Stimulated activated CD8-positive, alpha-beta memory T cell treated with anti-CD3 and anti-CD28 coated beads, Interleukin-15, amount 100 ng/mL, for 1 hour (primary cell): Measurements from ENCODE around the gene MEIOB.

ENCODE experiments used
- DNase-seq: peaks from one replicate; pipeline ENCODE4 v3.0.0-alpha.2; 2020; ENCODE audit warnings: low read depth

Gene MEIOB

DNA sequence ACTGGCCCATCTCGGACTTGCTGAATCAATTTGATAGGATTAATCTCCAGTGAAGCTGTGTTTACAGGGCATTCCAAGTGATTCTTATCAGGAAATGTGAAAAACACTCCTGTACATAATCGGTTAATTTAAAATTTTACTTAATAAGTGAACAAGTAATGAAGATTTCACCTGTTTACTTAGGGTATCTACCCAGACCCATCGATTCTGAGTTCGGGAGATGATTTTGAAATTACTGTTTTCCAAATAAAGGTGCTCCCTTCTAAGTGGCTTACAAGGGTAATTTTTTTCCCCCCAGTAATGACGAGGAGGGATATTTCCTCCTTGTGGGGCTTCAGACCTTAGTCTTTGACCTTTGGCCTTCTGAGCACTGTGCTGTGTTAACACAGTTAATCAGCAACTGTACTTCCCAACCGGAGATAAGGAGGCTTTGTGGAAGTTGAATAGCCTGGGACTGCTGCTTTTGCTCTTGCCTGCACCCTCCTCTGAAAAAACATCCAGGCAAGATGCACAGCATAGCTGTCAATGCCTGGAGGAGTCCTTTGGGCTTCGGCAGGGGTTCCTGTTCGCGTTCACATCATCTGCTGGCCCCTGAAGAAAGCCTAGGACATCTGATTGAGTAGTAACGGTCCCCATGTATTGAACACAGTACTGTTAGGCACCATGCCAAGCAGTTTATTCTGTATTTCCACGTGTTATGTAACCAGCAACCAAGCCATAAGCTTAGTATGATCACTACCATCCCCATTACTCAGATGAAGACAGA, 43.1 kb downstream of the MEIOB start:
- no peak for DNase-seq

DNA sequence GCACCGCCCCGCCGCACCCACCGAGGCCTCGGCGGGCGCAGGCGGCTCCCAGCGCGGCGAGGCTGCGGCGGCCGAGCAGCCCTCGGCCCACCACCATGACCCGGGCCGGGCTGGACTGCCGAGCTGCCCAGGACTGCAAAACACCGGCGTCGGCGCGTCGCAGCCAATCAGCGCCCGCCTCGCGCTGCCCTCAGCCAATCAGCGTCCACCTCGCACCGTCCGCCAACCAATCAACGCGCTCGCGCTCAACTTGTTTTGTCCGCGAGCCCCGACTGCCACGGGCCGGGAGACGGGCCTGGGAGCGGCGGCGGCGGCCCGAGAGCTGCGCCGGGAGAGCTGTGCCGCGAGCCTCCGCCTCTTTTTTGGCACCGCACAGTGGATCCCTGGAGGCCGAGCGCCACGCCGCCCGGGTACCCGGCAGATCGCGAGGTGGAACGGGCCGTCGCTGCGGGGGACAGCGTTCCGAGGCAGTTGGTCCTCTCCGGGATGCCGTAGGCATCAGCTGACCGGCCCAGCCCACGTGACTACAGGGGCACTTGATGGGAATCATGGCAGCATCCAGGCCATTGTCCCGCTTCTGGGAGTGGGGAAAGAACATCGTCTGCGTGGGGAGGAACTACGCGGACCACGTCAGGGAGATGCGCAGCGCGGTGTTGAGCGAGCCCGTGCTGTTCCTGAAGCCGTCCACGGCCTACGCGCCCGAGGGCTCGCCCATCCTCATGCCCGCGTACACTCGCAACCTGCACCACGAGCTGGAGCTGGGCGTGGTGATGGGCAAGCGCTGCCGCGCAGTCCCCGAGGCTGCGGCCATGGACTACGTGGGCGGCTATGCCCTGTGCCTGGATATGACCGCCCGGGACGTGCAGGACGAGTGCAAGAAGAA, 45.0 kb downstream of the MEIOB start, which contains the start of the genes FAHD1 and HAGH:
TSS of gene FAHD1 (plus strand) at position 516 of the 883 bp plus-strand sequence. CDS start at position 549, 33 bp downstream.
TSS of gene HAGH (minus strand) at position 135 of the 883 bp plus-strand sequence. CDS start at position 97, 38 bp downstream.
- DNase-seq, result peak; percentile 79

DNA sequence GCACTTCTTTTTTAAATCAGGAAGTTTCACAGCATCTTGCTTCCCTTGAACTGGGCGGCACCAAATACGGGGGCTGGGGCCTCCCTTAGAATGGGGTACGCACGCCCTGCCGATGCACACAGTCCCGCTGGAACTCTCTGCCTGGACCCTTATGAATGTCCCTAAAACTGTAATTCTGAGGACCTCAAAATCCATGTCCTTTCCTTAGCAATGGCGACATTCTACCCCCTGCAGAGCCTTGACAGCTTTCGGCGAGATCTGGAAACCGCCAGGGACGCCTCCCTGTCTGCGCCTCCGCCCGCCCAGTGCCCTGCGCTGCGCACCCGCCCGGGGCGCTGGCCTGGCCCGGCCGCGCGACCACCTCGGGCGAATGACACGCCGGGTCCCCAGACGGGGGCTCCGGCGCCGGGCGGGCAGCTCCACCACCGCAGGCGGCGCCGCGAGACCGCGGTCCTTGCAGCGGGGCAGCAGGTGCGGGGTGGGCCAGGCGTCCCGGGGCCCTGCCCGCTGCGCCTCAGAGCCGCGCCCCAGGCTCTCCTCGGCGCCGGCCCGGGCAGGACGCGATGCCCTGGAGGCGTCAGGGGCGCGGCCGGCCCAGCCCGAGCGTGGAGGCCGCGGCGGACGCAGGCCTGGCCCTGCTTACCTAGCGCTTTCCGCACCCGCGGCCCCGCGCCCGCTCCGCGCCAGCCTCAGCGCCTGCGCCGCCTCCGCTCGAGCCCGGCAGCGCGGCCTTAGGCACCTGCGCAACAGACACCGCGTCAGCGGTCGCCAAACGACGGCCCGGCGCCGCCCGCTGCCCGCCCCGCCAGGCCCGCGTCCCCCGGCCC, 45.9 kb downstream of the MEIOB start:
- peak; percentile 30 for DNase-seq

DNA sequence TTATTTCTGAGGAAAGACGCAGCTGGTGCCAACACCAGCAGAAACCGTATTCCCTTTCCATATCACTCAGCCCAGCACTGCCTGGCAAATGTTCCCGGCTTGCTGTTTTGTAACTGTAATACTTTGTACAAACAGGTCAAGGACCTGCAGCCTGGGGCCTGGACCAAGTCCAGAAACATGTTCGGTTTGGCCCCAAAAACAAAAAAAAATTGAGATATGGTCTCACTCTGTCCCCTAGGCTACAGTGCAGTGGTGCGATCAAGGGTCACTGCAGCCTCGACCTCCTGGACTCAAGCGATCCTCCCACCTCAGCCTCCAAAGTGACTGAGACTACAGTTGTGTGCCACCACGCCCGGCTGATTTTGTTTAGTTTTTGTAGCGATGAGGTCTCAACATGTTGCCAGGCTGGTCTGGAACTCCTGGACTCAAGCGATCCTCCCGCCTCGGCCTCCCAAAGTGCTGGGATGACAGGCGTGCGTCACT, 46.5 kb downstream of the MEIOB start:
- DNase-seq, result no peak

DNA sequence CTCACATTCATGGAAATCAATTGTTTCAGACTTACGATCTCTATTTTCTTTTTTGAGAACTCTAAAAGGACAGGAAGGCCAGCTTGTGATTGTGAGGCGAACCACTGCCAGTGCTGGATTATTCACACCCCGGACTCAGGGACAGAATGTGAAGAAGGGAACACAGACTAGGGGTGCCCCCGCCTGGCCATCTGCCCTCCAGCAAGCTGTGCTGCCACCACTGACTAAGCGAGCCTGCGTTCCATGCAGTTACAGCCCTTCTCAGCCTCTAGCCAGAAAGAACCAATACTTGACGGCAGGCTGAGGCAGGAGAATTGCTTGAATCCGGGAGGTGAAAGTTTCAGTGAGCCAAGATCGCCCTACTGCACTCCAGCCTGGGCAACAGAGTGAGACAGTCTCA, 48.1 kb downstream of the MEIOB start:
- DNase-seq, result no peak

DNA sequence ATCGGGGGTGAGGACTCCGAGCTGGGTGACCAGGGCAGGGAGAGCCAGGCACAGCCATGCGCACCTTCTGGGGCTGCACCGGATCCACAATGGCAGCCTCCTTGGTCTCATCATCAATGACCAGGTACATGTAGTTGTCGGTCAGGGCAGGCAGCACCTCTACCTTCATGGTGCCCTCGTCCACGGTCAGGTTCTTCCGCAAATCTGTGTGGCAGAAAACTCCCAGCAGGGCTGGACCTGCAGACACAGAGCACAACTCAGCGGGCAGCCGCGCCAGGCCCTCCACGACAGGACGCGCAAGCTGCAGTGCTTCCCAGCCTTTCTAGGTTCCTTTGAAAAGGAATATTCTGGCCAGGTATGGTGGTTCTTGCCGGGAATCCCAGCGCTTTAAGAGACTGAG, 49.2 kb downstream of the MEIOB start:
- no peak for DNase-seq

DNA sequence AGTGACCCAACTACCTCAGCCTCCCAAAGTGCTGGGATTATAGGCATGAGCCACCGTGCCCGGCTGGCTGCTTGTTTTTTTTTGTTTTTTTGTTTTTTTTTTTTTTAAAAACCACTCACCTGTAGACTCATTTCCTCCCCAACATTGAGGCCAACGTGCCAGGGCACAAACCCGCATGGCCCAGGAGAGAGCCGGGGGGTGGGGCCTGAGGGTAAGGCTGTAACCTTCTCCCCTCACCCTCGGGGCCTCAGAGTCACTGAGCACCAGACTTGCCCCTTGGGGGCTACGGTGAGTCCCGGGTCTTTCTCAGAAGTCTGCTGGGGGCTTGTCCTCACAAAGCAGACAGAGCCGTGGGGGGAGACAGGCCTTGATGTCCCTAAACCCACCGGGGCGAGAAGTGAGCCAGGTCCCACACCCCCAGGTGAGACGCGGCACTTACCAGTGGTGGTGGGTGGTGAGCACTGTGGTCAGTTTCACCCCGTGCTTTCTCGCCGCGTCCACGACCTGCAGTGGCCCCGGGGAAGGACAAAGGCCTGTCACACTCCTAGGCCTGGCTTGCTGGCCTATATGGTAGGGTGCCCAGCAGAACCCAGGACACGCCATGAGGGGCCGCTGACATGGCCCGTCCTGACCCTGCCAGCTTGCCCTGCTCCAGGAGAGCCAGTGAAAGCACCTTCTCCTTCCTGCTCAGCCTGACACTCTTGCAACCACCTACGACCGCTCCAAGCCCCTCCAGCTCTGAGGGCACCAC, 49.9 kb downstream of the MEIOB start:
- DNase-seq, result no peak

DNA sequence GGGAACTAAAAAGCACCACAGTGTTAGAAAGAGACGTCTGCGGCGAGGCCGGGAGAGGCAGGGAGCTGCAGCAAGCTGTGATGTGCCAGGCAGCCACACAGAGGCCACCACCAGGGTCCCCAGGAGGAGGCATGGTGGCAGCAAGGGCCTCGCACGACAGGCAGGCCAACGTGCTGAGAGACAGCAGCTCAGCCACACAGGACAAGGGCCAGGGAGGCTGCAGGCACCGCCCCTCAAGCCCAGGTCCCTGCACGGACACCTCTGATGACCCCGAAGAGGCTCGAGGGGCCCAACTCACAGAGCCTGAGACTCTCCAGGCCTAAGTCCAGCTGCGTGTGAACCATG, 51.0 kb downstream of the MEIOB start:
- DNase-seq, result no peak

DNA sequence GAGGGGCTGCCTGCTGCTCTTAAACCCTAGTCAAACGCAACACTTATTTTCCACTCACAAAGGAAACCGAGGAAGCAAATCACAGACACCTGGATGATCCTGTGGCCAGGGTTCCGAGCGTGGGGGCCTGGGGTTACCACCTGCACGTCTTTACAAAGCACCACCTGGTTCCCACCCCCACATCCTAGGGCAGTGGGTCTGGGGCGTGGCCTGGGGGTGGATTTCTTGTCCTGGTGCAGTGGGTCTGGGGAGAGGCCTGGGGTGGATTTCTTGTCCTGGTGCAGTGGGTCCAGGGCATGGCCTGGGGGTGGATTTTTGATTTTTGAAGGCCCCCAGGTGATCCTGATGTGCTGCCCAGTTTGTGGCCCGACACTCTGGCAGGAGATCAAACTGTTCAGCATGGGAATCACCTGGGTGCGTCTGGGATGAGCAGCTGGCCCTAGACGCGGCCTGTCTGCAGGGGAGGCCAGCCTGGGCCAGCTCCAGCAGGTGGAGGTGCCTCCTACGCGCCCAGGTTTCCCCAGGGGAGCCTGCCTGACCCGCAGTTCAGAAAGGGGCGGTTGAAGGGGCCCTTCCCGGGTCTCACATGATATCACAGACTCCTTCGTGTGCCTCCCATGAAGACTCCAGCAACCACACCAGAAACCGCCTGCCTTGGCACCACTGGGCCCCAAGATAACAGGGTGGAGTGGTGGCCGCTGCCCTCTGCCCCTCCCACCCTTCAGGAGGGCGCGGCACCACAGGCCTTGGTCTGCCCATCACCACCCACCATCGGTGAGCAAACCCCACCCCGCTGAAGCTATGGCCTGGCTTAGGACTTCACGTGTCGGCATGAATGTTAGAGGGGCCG, 51.6 kb downstream of the MEIOB start:
- DNase-seq, result no peak

DNA sequence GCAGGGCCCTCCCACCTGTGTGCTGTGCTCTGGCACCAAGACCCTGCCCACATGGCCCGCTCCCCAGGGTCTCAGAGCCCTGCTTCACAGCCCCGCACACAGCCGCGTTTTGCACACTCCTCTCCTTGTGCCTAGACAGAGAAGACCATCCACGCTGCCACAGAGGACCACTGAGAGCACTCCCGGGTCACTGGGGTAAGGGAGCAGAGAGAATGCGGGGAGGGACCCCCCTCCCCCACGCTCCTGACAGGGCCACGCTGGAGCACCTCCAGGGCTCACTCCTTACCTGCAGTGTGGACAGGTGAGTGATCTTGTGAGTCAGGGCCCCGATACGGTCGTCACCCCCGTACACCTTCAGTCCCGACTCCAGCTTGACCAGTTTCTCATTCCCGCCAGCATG, 52.4 kb downstream of the MEIOB start:
- DNase-seq, result no peak

DNA sequence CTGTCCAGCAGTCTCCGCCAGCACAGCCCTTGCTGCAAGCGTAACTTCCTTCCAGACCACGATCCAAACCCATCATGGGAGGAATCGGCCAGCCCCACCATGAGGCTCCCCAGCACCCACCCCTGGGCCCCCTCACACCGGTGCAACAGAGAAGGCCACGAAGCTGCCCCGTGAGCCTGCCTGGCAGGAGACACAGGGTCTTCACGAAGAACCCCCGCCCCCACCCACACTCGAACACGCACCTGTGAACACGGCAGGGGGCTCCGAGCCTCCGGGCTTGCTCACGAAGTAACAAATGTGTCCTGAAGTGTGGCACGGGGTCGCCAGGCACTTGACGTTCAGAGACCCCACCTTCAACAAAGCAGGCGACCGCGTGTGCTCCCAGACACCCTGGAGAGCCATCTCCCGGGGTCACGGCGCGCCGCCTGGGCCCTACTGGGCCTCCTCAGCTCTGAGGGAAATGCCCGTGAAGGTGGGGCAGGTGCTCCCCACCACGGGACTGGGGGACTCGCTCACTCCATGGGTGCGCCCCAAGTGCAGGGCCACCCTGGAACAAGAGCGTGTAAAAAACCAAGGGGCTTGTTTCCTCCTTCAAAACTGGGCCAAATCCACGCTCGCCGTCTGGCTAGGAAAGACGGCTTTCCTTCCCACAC, 53.0 kb downstream of the MEIOB start:
- no peak for DNase-seq

DNA sequence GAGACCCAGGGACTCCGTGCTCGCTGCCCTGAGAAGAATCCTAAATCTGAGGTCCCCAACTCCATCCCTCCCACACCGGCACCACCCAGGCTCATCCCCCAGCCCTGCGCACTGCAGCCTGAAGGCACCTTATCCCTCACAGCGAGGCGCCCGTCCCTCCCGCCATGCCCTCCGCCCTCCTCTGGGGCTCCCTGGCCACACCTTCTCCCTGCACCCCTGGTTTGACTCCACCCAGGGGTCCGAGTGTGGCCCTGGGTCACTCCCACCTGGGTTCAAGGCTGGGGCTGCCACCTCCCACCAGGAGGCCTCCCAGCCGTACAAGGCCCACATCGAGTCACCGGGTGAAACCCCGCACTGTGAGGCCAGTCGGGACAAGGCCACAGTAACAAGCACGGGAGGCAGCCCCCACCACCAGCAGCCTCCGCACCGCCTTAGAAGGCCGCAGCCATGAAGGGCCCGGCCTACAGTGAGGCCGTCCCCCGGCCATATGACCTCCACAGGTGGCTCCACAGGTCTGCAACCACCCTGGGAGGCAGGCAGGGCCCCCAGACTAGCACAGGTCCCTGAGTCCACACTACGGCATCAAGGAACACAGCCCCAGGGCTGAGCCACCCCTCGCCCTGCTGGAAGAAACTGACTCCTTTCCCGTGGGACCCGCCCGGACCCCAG, 53.6 kb downstream of the MEIOB start:
- no peak for DNase-seq

DNA sequence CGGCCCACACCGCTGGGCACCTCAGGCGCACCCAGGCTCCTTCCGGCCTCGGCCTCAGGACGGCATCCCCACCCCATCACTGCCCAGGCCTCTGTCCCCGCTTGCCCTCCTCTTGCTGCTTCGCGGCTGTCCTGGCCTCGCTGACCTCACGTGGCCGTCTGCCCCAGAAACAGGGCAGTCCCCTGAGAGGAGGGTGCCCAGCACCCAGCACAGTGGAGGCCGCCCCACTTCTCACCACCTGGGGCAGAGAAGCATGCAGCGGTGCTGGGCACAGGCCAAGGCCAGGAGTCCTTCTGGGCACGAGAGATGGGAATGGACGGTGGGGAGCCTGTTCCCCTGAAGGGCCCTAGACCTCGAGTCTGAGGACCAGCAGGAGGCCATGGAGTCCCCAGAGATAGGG, 54.2 kb downstream of the MEIOB start:
- no peak for DNase-seq

DNA sequence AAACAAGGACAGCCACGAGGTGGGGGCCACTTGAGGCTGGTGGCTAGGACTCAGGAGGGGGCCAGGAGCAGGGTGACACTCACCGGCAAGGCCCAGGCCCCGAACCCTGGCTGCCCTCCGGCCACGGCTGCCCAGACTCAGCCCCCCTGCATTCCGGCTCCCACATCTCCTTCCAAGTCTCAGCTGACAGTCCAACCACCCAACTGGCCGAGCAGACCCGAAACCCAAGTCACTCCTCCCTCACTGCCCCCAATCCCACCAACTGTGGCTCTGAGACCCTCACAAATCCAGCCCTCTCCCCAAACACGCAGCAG, 54.7 kb downstream of the MEIOB start:
- DNase-seq, result no peak

DNA sequence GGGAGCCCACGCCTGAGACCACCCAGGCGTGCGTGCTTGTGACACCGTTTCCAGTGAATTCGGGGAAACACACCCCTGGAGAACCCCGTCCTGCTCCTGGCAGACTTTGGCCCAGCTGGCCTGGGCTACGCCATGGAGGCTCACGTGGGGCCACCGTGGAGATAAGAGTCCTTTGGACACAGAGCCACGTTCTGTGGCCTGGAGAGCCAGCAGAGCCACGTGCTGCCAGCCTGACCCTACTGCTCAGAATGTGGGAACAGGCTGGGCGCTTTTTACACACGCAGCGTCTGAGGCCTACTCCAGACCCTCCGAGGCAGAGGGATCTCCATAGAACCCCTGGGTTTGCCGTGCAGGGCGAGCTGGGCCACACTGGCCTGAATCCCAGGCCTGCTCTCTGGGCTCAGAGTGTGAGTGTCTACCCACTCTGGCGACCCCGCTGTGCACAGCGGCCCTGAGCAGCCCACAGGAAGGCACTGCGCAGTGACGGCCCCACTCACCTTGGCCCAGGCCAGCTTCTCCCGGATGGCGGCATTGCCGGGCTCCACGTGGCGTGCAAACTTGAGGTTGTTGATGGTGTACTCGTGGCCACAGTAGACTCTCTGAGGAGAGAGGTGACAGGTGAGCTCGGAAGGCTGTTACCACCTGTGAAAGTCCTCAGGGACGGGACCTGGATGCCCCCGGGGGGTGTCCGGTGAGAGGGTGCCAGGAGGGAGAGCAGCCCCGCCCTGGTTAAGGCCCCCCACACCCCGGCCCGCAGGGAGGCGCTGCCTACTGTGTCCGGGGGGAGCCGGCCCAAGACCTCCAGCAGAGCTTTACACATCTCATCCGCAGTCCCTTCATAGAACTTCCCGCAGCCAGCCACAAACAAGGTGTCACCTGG, 55.3 kb downstream of the MEIOB start:
- no peak for DNase-seq

DNA sequence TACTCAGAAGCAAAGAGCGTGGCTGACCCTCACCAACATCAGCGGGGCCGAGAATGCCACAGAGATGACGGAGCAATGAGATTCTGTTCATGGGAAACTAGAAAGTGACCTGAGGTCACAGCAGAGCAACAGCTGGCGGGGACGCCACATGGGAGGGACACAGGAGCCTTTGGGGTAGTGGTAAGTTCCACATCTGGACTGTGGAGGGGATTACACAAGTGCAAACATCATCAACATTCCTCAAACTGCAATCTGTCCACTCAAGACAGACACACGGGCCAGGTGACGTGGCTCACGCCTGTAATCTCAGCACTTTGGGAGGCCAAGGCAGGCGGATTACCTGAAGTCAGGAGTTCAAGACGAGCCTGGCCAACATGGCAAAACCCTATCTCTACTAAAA, 56.5 kb downstream of the MEIOB start:
- no peak for DNase-seq

DNA sequence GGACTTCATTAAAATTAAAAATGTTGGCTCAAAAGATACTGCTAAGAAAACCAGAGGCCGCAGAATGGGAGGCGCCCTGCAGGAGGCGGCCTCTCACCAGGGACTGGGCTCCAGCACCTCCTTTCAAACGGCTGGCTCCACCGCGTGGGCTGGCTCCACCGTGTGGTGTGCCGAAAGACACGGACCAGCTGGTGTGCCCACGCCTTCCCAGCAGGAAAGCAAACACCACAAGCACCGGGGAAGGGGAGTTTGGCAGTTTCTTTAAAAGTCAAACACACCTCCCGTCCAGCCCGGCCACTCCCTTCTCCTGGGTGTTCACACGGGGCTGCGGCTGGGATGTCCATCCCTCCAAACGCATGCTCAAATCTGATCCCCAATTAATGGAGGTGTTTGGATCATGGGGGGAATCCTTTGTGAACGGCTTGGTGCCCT, 59.2 kb downstream of the MEIOB start:
- DNase-seq, result peak; percentile 12

DNA sequence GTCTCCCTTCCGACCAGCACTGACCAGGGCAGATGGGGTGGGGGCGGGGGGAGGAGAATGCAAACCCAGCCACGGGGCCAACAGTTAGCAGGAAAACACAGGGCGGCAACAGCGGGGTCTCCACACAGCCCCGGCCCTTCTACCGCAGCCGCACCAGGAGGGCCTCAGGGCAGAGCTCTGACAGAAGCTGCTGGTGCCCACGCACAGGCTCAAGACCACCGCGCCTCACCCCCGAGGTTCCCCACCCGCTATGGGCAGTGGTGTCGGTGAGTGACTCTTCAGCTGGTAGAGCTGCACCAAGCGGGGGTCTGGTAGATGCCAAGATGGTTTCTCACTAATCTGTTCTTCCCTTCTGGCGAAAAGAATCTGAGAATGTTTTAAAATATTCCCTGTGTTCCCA, 61.4 kb downstream of the MEIOB start:
- no peak for DNase-seq

DNA sequence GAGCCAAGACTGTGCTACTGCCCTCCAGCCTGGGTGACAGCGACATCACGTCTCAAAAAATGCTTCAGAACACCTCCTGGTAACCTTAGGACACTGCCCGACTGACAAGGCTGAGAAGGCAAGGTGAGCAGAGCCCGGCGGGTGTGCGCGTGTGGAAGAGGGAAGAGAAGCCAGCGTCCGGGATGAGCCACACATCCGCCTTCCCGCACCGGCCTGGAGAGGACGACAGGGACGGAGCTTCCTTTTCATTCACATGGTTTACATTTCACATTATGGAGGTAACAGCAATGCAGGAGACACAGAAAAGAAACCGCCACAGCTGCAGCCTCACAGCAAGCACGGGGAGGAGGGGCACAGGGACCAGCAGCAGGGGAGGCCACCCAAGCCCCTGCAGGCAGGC, 61.9 kb downstream of the MEIOB start:
- no peak for DNase-seq
